MCF 10A (cell line): Measurements from ENCODE around the gene FGR. TPM values are rescaled to one million over a fixed set of nuclear protein-coding genes. Genes with fewer than 3 reads are reported as not detected.

ENCODE experiments used
- BruUV-seq: library from RNA; stranded (reverse); fragments of 400-500 nt; replicated peaks from 2 replicates; lab custom pipeline; 2021; lab: Mats Ljungman, UMichigan
- CTCF ChIA-PET: fragments of 300-600 bp; sonication (Branson Sonifier 250); formaldehyde crosslinking; extraction: SDS; loops from one replicate; lab custom pipeline; 2021; ENCODE audit warnings: antibody characterized with exemption, inconsistent platforms; lab: Yijun Ruan, JAX
- POLR2A ChIA-PET: fragments of 300-600, 350-650 bp; sonication (Branson Sonifier 250); formaldehyde crosslinking; extraction: SDS; loops from one replicate; lab custom pipeline; 2020; ENCODE audit warnings: antibody characterized with exemption, inconsistent platforms; lab: Yijun Ruan, JAX
- DNase-seq: peaks from one replicate; pipeline ENCODE4 v3.0.0-alpha.2; 2018; ENCODE audit not compliant: unreplicated experiment
- H3K27ac Mint-ChIP-seq: one replicate; pipeline ENCODE4 v1.8.0; 2022; ENCODE audit warnings: mild to moderate bottlenecking, low read depth, mixed read lengths; ENCODE audit not compliant: unreplicated experiment
- H3K27me3 Mint-ChIP-seq: one replicate; pipeline ENCODE4 v1.8.0; 2022; ENCODE audit warnings: mixed read lengths; ENCODE audit not compliant: insufficient read depth, unreplicated experiment
- H3K36me3 Mint-ChIP-seq: one replicate; pipeline ENCODE4 v1.8.0; 2022; ENCODE audit warnings: mild to moderate bottlenecking, moderate library complexity, mixed read lengths; ENCODE audit not compliant: insufficient read depth, unreplicated experiment
- H3K4me1 Mint-ChIP-seq: one replicate; pipeline ENCODE4 v1.8.0; 2022; ENCODE audit warnings: mixed read lengths; ENCODE audit not compliant: insufficient read depth, unreplicated experiment
- H3K4me3 Mint-ChIP-seq: one replicate; pipeline ENCODE4 v1.8.0; 2022; ENCODE audit warnings: mild to moderate bottlenecking, moderate library complexity, mixed read lengths; ENCODE audit not compliant: unreplicated experiment
- H3K9me3 Mint-ChIP-seq: one replicate; pipeline ENCODE4 v1.8.0; 2022; ENCODE audit warnings: mixed read lengths; ENCODE audit not compliant: unreplicated experiment
- CTCF ChIP-seq: fragments of 200-600 bp; IDR thresholded peaks from one replicate; pipeline ENCODE4 v1.8.0; 2022; ENCODE audit warnings: antibody characterized with exemption, mild to moderate bottlenecking; ENCODE audit not compliant: unreplicated experiment
- intact Hi-C: fragments of 100-400 bp; cut with micrococcal nuclease; formaldehyde crosslinking; loops from 2 replicates; pipeline ENCODE4 v1.14.1; 2022
- total RNA-seq: library from RNA; stranded (reverse); gene quantifications from 2 replicates; pipeline ENCODE4 v1.2.3, GENCODE V29; 2022

FGR gene
- total RNA-seq, 1 experiment from 2014 or later = not detected

- Mint-ChIP-seq H3K27me3 (no peaks in the 10 kb centered on the region), H3K9me3 (no peaks in the 10 kb centered on the region), H3K27ac (no peak overlapping the region), H3K4me1 (peaks cover 10% of the 10 kb centered on the region), H3K36me3 (no peaks in the 10 kb centered on the region), H3K4me3 (no peak overlapping the region)
- BruUV-seq = no TSS peak
- CTCF ChIA-PET = interaction anchor here (1.0 to 4.6 kb wide), 3 partner anchors 56 to 61 kb away, joined by 3 to 59 read pairs (median 4); no protein-coding TSS in a partner anchor
- DNase-seq = no peak
- POLR2A ChIA-PET = interaction anchor here (1.0 kb wide), 1 partner anchor 226 kb away, joined by 3 read pairs; no protein-coding TSS in a partner anchor
- no peak for TF ChIP-seq CTCF
- intact Hi-C loops = no loop called here
Measured at GRCh38 chr1:27666791-27667254, 31.8 kb upstream of the FGR start.

- H3K36me3 Mint-ChIP-seq = no peaks in the 10 kb centered on the region
- BruUV-seq = no TSS peak
- intact Hi-C loops = no loop called here
Measured at GRCh38 chr1:27666294-27666693, 31.3 kb upstream of the FGR start.

GRCh38 chr1:27665016-27665651 lies 30.1 kb upstream of the FGR start:
- intact Hi-C loops = no loop called here
- H3K27ac Mint-ChIP-seq = no peak overlapping the region
- TF ChIP-seq CTCF = no peak
- H3K9me3 Mint-ChIP-seq = no peaks in the 10 kb centered on the region
- no peaks in the 10 kb centered on the region for H3K27me3 Mint-ChIP-seq
- no TSS peak for BruUV-seq
- DNase-seq = no peak
- H3K4me3 Mint-ChIP-seq = no peak overlapping the region
- H3K4me1 Mint-ChIP-seq = peaks cover 15% of the 10 kb centered on the region
- ChIA-PET CTCF (interaction anchor here (0.6 to 4.6 kb wide), 11 partner anchors 16 to 366 kb away, joined by 3 to 59 read pairs (median 4); partner anchors contain the start of genes AHDC1 and FAM76A), POLR2A (no interaction called here)
- H3K36me3 Mint-ChIP-seq = no peaks in the 10 kb centered on the region

More at GRCh38 chr1:27666294-27666693, 31.3 kb upstream of the FGR start:
- no peak for DNase-seq
- no peak for TF ChIP-seq CTCF
- CTCF ChIA-PET = interaction anchor here (1.0 to 4.6 kb wide), 3 partner anchors 56 to 61 kb away, joined by 3 to 59 read pairs (median 4); no protein-coding TSS in a partner anchor
- POLR2A ChIA-PET = interaction anchor here (1.0 kb wide), 1 partner anchor 226 kb away, joined by 3 read pairs; no protein-coding TSS in a partner anchor
- H3K27me3 Mint-ChIP-seq = no peaks in the 10 kb centered on the region
- no peak overlapping the region for H3K4me3 Mint-ChIP-seq
- no peak overlapping the region for H3K27ac Mint-ChIP-seq
- no peaks in the 10 kb centered on the region for H3K9me3 Mint-ChIP-seq
- H3K4me1 Mint-ChIP-seq = peaks cover 7% of the 10 kb centered on the region

- Mint-ChIP-seq H3K27me3 (no peaks in the 10 kb centered on the region), H3K4me3 (no peak overlapping the region), H3K9me3 (no peaks in the 10 kb centered on the region), H3K36me3 (no peaks in the 10 kb centered on the region), H3K4me1 (peaks cover 17% of the 10 kb centered on the region), H3K27ac (no peak overlapping the region)
- ChIA-PET CTCF (interaction anchor here (0.6 to 4.6 kb wide), 9 partner anchors 21 to 621 kb away, joined by 3 to 59 read pairs (median 4); partner anchors contain the start of gene FAM76A), POLR2A (interaction anchor here (0.9 to 1.0 kb wide), 2 partner anchors 99 to 105 kb away, joined by 3 read pairs; no protein-coding TSS in a partner anchor)
- no TSS peak for BruUV-seq
- no peak for DNase-seq
- intact Hi-C loops = loop anchor here (5.0 kb wide), 2 partner anchors 107 to 367 kb away; no protein-coding TSS in a partner anchor
- TF ChIP-seq CTCF = no peak
Measured at GRCh38 chr1:27664291-27664690, 29.3 kb upstream of the FGR start.
